HG03520 (cell line): ENCODE data around the gene DENND6A.
"Not testable (repeated sequence)": the region's sequence is repeated elsewhere in the genome, so short reads cannot be mapped to it uniquely, and the experiment has no call there.

Source experiments
- ATAC-seq: cut with Tn5 transposase; IDR thresholded peaks from one replicate; pipeline ENCODE4 v1.9.1; 2021; ENCODE audit warnings: mild to moderate bottlenecking, moderate library complexity; ENCODE audit not compliant: unreplicated experiment

The DENND6A gene

DNA sequence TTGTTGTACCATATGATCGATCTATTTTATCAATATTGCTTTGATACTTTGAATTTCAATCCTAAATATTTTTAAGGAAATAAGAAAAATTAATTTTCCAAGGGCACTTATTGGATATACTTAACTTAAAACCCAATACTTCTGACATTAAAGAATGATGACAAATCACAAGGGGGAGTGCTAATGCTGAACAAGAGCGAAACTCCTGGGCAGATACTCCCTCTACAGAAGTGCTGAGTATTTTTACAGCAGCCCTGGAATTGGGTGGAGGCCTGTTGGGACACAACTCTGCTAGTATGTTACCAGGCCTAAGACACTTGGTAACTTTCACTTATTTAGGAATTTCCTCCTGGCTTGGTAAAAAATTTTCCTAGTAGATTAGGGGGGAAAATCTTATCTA lies 46.2 kb downstream of the DENND6A start:
- no peak for ATAC-seq

GRCh38 chr3:57644740-57645139 lies 48.1 kb downstream of the DENND6A start:
- ATAC-seq = no peak

DNA sequence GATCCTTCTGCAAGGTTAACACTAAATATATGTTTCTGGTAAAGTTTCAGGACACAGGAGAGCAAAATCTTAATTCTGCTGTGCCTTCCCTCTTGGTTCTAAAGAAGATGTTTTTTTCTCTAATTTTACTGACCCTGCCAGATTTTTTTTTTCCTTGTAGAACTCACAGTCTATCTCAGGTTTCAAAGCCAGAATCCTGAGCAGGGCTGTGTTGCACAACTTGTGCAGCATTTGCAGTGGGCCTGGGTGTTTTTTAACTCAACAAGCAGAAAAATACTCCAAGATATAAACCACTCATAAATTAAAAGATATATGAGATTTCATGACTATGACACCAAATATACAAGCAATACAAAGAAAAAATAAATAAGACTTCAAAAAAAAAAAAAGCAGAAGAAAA lies 55.5 kb downstream of the DENND6A start:
- no peak for ATAC-seq

- ATAC-seq = not testable (repeated sequence)
These were observed 58.6 kb downstream of the DENND6A start for GRCh38 chr3:57634259-57634658.

DNA sequence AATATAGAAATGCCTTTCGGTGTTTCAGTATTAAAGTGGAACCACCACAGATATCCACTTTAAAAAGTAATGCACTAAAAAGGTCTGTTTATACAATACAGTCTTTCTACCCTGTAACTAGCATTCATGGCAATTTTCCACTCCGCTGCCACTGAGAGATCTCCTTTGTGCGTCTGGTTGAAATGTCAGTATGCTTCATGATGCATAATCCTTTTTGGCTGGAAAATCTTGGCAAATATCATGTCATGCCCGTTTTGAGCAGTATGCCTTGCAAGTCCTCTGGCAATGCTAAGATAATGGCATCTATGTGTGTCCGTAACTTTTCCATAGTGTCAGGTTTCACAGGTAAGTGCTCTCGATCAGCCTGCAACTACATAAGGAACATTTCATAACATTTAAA lies 64.9 kb downstream of the DENND6A start:
- ATAC-seq = no peak

DNA sequence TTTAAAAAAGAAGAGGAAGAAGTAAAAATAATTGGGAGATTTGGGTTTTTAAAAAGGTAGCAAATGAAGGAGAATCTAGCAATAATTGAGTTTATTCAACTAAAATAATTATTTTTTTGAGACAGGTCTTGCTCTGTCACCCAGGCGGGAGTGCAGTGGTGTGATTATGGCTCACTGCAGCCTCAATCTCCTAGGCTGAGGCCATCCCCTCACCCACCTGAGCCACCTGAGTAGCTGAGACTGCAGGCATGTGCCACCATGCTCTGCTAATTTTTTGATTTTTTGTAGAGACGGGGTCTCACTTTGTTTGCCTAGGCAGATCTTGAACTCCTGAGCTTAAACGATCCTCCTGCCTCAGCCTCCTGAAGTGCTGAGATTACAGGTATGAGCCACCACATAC lies 68.1 kb downstream of the DENND6A start:
- ATAC-seq = no peak

GRCh38 chr3:57622362-57622761 lies 70.5 kb downstream of the DENND6A start:
- no peak for ATAC-seq

- ATAC-seq = no peak
These were observed 75.1 kb downstream of the DENND6A start for GRCh38 chr3:57617739-57618138.

- no peak for ATAC-seq
These were observed 76.6 kb downstream of the DENND6A start for GRCh38 chr3:57616233-57616632.

GRCh38 chr3:57611870-57612269 lies 81.0 kb downstream of the DENND6A start:
- not testable (repeated sequence) for ATAC-seq

DNA sequence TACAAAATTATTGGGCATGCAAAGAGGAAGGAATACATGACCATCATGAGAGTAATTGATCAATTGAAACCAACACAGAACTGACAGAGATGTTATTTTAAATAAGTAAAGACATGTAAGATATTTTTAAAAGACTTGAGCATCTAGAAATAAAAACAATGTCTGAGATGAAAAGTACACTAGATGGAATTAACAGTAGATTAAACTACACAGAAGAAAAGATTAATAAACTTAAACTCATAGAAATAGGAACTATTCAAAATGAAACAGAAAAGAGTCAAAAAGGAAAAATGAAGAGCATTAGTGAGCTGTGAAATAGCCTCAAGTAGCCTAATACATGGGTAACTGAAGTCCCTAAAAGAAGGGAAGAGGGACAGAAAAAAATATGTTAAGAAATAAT lies 87.2 kb downstream of the DENND6A start:
- ATAC-seq = no peak

DNA sequence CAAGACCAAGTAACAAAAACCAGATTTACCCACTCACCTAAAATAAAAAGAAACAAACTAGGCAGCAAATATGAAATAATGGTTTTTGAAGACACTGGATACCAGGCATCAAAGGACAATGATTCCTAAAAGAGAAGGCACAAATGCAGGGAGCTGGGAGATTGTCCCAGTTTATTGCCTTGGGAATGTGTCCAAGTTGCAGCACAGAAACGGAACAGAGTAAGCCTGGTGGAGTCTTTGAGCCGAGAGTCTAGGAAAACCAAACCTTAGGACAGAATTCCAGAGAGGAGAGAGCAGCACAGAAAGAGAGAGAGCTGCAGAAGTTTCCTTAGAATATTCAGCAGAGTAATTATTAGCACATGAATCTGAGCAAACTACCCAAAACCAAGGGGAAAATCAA lies 87.9 kb downstream of the DENND6A start:
- no peak for ATAC-seq

DNA sequence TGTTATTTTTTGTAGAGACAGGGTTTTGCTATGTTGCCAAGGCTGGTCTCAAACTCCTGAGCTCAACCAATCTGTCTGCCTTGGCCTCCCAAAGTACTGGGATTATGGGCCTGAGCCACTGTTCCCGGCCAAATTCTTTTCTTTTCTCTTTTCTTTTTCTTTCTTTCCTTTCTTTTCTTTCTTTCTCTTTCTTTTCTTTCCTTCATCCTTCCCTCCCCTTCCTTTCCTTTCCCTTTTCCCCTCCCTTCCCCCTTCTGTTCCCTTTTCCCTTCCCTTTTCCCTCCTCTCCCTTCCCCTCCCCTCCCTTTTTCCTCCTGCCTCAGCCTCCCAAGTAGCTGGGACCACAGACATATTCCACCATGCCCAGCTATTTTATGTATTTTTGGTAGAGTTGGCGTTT lies 92.7 kb downstream of the DENND6A start:
- ATAC-seq = no peak

DNA sequence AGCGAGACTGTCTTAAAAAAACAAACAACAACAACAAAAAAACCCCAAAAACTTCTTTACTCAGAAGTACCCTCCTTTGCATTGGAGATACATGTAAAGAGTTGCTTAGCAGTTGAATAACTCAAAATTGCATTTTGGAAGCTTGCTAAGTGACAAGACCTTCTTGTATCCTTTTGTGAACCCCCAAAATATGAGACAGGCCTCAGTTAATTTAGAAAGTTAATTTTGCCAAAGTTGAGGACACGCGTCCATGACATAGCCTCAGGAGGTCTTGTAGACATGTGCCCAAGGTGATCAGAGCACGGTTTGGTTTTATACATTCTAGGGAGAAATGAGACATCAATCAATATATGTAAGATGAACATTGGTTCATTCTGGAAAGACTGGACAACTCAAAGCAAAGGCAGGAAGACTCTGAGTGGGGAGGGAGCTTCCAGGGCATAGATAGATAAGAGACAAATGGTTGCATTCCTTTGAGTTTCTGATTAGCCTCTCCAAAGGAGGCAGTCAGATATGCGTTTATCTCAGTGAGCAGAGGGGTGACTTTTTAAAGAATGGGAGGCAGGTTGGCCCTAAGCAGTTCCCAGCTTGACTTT lies 94.0 kb downstream of the DENND6A start:
- ATAC-seq = no peak

DNA sequence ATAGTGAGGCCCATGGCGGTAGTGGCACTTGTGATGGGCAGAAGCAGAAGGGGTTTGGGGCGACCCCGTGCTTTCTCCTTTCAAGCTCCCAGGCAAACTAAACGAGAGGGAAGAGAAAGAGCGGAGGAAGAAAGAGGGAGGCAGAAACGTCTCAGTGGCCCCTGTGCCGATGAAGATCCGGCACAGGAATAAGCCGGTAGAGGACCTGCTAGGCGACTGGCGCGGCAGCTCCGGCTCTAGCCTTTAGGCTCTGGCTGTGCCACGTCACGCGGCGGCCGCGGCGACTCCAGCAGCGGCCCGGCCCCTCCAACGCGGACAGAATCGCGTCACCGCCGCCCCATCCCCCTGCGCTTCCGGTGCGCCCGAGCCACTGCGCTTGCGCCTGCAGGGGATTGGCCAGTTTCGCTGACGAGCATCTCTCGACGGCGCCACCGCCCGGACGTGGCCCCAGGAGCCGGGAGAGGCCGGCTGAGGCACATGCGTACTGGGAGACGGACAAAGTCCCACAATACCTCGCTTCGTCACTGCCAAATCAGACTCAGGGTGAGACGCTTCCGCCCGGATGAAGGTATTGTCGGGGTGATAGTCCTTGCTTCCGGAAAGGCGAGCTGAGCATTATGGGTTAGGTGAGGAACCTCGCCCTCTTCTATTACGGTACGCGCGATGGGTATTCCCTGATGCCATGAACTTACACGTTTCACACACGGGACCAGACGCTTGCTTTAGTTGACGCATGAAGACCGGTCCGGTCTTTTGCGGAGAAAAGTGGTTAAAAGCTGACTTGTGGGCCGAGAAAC lies 95.6 kb downstream of the DENND6A start, which contains the start of gene ARF4:
TSS of gene ARF4 (minus strand) at position 218 of the 797 bp plus-strand sequence. CDS start at position 14, 204 bp downstream.
- ATAC-seq = peak; percentile 91

- no peak for ATAC-seq
These were observed 96.3 kb downstream of the DENND6A start for GRCh38 chr3:57596495-57597126.

DNA sequence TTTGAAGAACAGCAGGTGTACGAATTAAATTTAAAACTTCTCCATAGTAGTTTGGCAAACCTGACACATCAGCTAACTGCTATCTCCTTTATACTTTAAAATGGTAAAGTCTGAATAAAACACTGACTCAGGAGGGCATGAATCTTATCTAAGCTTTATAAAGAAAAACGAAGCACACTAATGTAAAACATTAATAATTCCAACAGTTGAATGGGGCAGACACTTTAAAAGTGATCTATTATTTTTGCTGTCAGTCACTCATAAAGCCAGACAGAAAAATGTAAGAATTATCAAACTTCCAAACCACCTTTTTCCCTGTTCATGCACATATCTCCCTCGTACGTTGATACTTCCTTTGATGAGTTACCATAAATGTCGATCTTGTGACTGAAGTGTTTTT lies 98.3 kb downstream of the DENND6A start:
- no peak for ATAC-seq

DNA sequence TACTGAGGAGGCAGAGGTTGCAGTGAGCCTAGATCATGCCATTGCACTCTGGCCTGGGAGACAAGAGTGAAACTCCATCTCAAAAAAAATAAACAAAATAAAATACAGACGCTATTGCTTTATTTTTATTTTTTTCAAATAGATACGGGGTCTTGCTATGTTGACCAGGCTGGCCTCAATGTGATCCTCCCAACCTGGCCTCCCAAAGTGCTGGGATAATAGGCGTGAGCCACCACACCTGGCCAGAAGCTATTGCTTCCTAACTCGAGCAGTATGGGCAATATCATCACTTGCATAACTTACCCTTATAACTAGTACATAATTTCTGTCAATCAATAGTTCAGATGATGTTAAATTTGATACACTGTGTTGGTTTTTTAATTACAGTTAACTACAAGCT lies 98.7 kb downstream of the DENND6A start:
- ATAC-seq = no peak

GRCh38 chr3:57592306-57592705 lies 100.6 kb downstream of the DENND6A start:
- no peak for ATAC-seq

DNA sequence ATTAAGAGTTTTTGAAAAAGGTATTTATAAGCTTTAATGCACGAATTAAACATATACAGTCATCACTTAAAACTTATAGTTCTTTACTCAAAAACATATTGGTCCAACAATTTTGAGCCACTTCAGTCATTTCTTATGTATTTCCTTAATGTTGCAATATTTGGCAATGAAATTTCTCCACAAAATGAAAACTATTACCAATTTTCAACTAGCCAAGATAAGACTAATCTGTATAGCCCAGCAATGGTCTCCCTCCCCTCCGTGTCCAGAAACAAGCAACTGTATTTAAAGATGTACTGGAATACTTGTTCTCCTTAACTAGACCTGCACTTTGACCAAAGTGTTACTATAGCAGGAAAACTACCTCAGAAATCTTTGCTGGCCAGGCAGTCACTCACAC lies 105.0 kb downstream of the DENND6A start:
- ATAC-seq = no peak

DNA sequence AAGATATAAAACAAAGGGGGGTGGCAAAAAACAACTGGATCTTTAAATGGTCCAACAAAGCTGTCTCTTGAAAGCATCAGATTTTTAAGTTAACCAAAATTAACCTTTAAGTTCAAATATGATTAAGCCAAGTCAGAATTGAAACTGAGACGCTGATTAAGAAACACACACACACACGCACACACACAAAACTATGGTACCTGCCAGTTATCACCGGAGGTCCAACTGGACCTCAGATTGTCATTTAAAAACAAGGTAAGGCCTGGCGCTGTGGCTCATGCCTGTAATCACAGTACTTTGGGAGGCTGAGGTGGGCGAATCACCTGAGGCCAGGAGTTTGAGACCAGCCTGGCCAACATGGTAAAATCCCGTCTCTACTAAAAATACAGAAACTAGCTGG lies 106.1 kb downstream of the DENND6A start:
- no peak for ATAC-seq

DNA sequence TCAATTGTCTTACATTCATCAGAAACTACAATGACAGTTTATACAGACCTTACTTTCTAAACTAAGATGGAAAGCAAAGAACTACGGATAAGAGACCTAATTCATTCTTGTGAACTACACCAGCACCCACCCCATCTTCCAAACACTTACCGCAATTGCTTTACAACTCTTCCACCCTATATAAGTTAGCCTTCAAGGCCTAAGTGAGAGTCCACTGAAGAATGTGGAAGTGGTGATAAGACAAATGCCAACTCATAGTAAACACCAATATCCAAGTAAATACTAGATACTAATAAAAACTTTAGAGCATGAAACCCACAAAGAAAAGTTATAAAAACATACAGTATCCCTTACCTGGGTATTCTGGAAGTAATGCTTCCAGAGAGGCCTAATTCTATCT lies 109.3 kb downstream of the DENND6A start:
- no peak for ATAC-seq
